ENCODE results near the gene NUDT4.

NUDT4 gene

GRCh38 chr12:93335603-93336162 lies 42.0 kb upstream of the NUDT4 start:
- Histone ChIP-seq H2AFZ (ENCODE audit: low read length) (no peak overlapping the region), H3K36me3 (replicated peaks; ENCODE audit: insufficient read depth, low read length) (no peaks in the 10 kb centered on the region), H3K9ac (ENCODE audit: low read length) (no peak overlapping the region), H3K4me2 (ENCODE audit: low read depth, low read length) (no peak overlapping the region), H3K27ac (ENCODE audit: low read length) (no peak overlapping the region), H3K9me3 (replicated peaks; ENCODE audit: insufficient read depth, low read length) (no peaks in the 10 kb centered on the region), H3F3A (ENCODE audit: insufficient read depth, low read length) (no peaks in the 10 kb centered on the region), H3K4me1 (ENCODE audit: low read length) (no peaks in the 10 kb centered on the region), H3K4me3 (ENCODE audit: low read length) (no peak overlapping the region), H4K20me1 (ENCODE audit: insufficient read depth, low read length) (no peaks in the 10 kb centered on the region), H3K27me3 (replicated peaks; ENCODE audit: insufficient read depth, low read length) (no peaks in the 10 kb centered on the region), H3K79me2 (ENCODE audit: low read length) (no peaks in the 10 kb centered on the region), H3K9me2 (replicated peaks; ENCODE audit: insufficient read depth, low read length) (no peaks in the 10 kb centered on the region)
- no peak for DNase-seq
- TF ChIP-seq EZH2 (optimal IDR thresholded peaks at IDR 0.05; ENCODE audit: low read depth, low read length), result no peak
- TF ChIP-seq CTCF (IDR thresholded peaks at IDR 0.05; ENCODE audit: low read length), result no peak
- TF ChIP-seq EZH2phosphoT487 (IDR thresholded peaks at IDR 0.05; ENCODE audit: low read length), result no peak

GRCh38 chr12:93336291-93336741 lies 41.4 kb upstream of the NUDT4 start:
- H3K9ac ChIP-seq (ENCODE audit: low read length), result no peak overlapping the region
- no peak overlapping the region for H3K27ac ChIP-seq (ENCODE audit: low read length)
- no peak overlapping the region for H2AFZ ChIP-seq (ENCODE audit: low read length)
- no peak for DNase-seq
- no peaks in the 10 kb centered on the region for H3K79me2 ChIP-seq (ENCODE audit: low read length)
- H3K4me2 ChIP-seq (ENCODE audit: low read depth, low read length), result no peak overlapping the region
- no peaks in the 10 kb centered on the region for H3K27me3 ChIP-seq (replicated peaks; ENCODE audit: insufficient read depth, low read length)
- H4K20me1 ChIP-seq (ENCODE audit: insufficient read depth, low read length), result no peaks in the 10 kb centered on the region
- TF ChIP-seq CTCF (IDR thresholded peaks at IDR 0.05; ENCODE audit: low read length), result no peak
- TF ChIP-seq EZH2 (optimal IDR thresholded peaks at IDR 0.05; ENCODE audit: low read depth, low read length), result no peak
- TF ChIP-seq EZH2phosphoT487 (IDR thresholded peaks at IDR 0.05; ENCODE audit: low read length), result no peak
- H3K36me3 ChIP-seq (replicated peaks; ENCODE audit: insufficient read depth, low read length), result no peaks in the 10 kb centered on the region
- H3K4me1 ChIP-seq (ENCODE audit: low read length), result no peaks in the 10 kb centered on the region
- H3K4me3 ChIP-seq (ENCODE audit: low read length), result no peak overlapping the region
- no peaks in the 10 kb centered on the region for H3K9me2 ChIP-seq (replicated peaks; ENCODE audit: insufficient read depth, low read length)
- H3F3A ChIP-seq (ENCODE audit: insufficient read depth, low read length), result no peaks in the 10 kb centered on the region
- H3K9me3 ChIP-seq (replicated peaks; ENCODE audit: insufficient read depth, low read length), result no peaks in the 10 kb centered on the region

GRCh38 chr12:93338598-93338997 lies 39.1 kb upstream of the NUDT4 start:
- Histone ChIP-seq H3K79me2 (ENCODE audit: low read length) (no peaks in the 10 kb centered on the region), H3F3A (ENCODE audit: insufficient read depth, low read length) (no peaks in the 10 kb centered on the region), H3K9me2 (replicated peaks; ENCODE audit: insufficient read depth, low read length) (no peaks in the 10 kb centered on the region), H3K4me2 (ENCODE audit: low read depth, low read length) (no peak overlapping the region), H3K9me3 (replicated peaks; ENCODE audit: insufficient read depth, low read length) (no peaks in the 10 kb centered on the region), H3K9ac (ENCODE audit: low read length) (no peak overlapping the region), H4K20me1 (ENCODE audit: insufficient read depth, low read length) (no peaks in the 10 kb centered on the region), H3K27ac (ENCODE audit: low read length) (no peak overlapping the region), H3K36me3 (replicated peaks; ENCODE audit: insufficient read depth, low read length) (no peaks in the 10 kb centered on the region), H3K4me3 (ENCODE audit: low read length) (no peak overlapping the region), H3K27me3 (replicated peaks; ENCODE audit: insufficient read depth, low read length) (no peaks in the 10 kb centered on the region), H2AFZ (ENCODE audit: low read length) (no peak overlapping the region), H3K4me1 (ENCODE audit: low read length) (no peaks in the 10 kb centered on the region)
- no peak for TF ChIP-seq EZH2phosphoT487 (IDR thresholded peaks at IDR 0.05; ENCODE audit: low read length)
- TF ChIP-seq EZH2 (optimal IDR thresholded peaks at IDR 0.05; ENCODE audit: low read depth, low read length), result no peak
- no peak for TF ChIP-seq CTCF (IDR thresholded peaks at IDR 0.05; ENCODE audit: low read length)
- no peak for DNase-seq

Measured in MM.1S (cell line).